ENCODE results near the gene ABLIM2. TPM values are rescaled to one million over a fixed set of nuclear protein-coding genes. Genes with fewer than 3 reads are reported as not detected.

The ABLIM2 gene
- total RNA-seq, 2 experiments from 2014 or later: 0.76 TPM; not detected in 1

DNA sequence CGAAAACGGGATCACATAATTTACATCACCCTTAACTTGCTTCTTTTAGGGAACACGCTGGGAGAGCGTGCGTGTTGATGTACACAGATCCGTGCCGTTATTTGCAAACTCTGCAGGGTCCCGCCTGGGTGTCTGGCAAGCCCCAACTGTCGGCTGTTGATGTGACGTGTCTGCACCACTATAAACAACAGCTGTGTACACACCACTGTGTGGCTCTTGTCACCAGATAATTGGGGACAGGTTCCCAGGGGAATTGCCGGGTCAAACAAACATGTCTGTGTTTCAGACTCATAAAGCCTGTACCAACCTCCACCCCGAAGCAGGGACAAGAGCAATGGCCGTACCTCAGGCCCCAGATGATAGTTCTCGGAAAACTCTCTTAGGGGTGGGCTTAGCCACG is 113.9 kb downstream of the ABLIM2 start:
- no peak overlapping the region for H3K27ac ChIP-seq (ENCODE audit: low read depth, low read length, poor library complexity, severe bottlenecking)
- no peak overlapping the region for H2AFZ ChIP-seq (ENCODE audit: low read length)
- intact Hi-C loops (cut with micrococcal nuclease; ENCODE audit: unreplicated experiment): no loop called here
- no peaks in the 10 kb centered on the region for H4K20me1 ChIP-seq (ENCODE audit: insufficient read depth, low read length)
- no TSS peak for BruUV-seq (replicated peaks)
- DNase-seq (ENCODE audit: low spot score): no peak
- no peaks in the 10 kb centered on the region for H3K9me2 ChIP-seq (ENCODE audit: insufficient read depth, low read length)
- no peak overlapping the region for H3K4me2 ChIP-seq (ENCODE audit: low read length)
- H3K4me3 ChIP-seq (ENCODE audit: low read depth, low read length, poor library complexity, severe bottlenecking): no peak overlapping the region
- ChIA-PET POLR2A (no interaction called here), CTCF (ENCODE audit: unreplicated experiment) (no interaction called here)
- TF ChIP-seq, protein P1, sequence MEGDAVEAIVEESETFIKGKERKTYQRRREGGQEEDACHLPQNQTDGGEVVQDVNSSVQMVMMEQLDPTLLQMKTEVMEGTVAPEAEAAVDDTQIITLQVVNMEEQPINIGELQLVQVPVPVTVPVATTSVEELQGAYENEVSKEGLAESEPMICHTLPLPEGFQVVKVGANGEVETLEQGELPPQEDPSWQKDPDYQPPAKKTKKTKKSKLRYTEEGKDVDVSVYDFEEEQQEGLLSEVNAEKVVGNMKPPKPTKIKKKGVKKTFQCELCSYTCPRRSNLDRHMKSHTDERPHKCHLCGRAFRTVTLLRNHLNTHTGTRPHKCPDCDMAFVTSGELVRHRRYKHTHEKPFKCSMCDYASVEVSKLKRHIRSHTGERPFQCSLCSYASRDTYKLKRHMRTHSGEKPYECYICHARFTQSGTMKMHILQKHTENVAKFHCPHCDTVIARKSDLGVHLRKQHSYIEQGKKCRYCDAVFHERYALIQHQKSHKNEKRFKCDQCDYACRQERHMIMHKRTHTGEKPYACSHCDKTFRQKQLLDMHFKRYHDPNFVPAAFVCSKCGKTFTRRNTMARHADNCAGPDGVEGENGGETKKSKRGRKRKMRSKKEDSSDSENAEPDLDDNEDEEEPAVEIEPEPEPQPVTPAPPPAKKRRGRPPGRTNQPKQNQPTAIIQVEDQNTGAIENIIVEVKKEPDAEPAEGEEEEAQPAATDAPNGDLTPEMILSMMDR (conservative IDR thresholded peaks at IDR 0.05; ENCODE audit: low read length): no peak
- no peak for TF ChIP-seq EZH2phosphoT487 (IDR thresholded peaks at IDR 0.05; ENCODE audit: borderline replicate concordance, low read depth, low read length)
- H3K36me3 ChIP-seq (ENCODE audit: insufficient read depth, low read length): no peaks in the 10 kb centered on the region
- H3K4me1 ChIP-seq (ENCODE audit: insufficient read depth, low read length, poor library complexity, severe bottlenecking): no peaks in the 10 kb centered on the region
- H3K79me2 ChIP-seq (ENCODE audit: insufficient read depth, low read depth, low read length): no peaks in the 10 kb centered on the region
- no peaks in the 10 kb centered on the region for H3K9me3 ChIP-seq (ENCODE audit: low read length)

DNA sequence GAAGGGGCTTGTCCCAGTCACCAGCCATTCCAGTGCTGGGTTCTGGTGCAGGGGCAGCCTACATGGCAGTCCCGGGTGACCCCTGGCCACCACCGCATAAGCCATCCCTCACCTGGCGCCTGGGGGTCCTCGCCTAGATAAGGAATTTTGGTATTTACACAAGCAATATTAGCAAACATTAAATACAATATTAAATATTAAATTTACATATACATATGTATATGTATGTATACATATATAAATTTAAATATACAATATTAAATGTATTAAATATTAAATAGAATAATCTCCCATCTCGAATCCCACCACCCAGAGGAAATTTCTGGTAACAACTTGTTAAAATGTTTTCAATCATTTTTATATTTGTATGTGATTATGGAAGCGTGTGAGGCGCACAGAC is 114.4 kb downstream of the ABLIM2 start:
- POLR2A ChIA-PET: no interaction called here
- Histone ChIP-seq H3K9me2 (ENCODE audit: insufficient read depth, low read length) (no peaks in the 10 kb centered on the region), H3K4me1 (ENCODE audit: insufficient read depth, low read length, poor library complexity, severe bottlenecking) (no peaks in the 10 kb centered on the region), H3K4me3 (ENCODE audit: low read depth, low read length, poor library complexity, severe bottlenecking) (no peak overlapping the region), H2AFZ (ENCODE audit: low read length) (no peak overlapping the region), H3K79me2 (ENCODE audit: insufficient read depth, low read depth, low read length) (no peaks in the 10 kb centered on the region), H3K27ac (ENCODE audit: low read depth, low read length, poor library complexity, severe bottlenecking) (no peak overlapping the region), H3K4me2 (ENCODE audit: low read length) (no peak overlapping the region), H3K9me3 (ENCODE audit: low read length) (no peaks in the 10 kb centered on the region), H4K20me1 (ENCODE audit: insufficient read depth, low read length) (no peaks in the 10 kb centered on the region), H3K36me3 (ENCODE audit: insufficient read depth, low read length) (no peaks in the 10 kb centered on the region)
- no TSS peak for BruUV-seq (replicated peaks)
- CTCF ChIA-PET (ENCODE audit: unreplicated experiment): no interaction called here
- DNase-seq (ENCODE audit: low spot score): no peak
- no peak for TF ChIP-seq EZH2phosphoT487 (IDR thresholded peaks at IDR 0.05; ENCODE audit: borderline replicate concordance, low read depth, low read length)
- TF ChIP-seq, protein P1 (conservative IDR thresholded peaks at IDR 0.05; ENCODE audit: low read length): no peak
- intact Hi-C loops (cut with micrococcal nuclease; ENCODE audit: unreplicated experiment): no loop called here

DNA sequence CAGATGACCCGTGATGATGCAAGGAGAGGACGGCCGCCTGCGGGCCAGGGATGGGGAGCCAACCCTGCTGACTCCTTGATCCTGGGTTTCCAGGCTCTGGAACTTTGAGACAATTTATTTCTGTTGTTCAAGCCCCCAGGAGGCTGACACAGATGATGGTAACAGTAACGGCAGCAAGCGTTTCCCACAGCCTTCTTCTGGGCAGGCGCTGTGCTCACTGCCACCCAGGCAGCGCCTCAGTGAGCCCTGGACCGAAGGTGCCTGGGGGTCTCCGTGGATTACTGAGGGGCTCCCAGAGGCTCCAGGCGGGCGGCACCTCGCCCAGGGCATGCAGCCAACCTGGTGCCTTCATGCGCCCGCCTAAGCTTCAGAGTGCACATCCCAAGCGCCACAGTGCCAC is 115.0 kb downstream of the ABLIM2 start:
- CTCF ChIA-PET (ENCODE audit: unreplicated experiment): no interaction called here
- Histone ChIP-seq H3K27ac (ENCODE audit: low read depth, low read length, poor library complexity, severe bottlenecking) (no peak overlapping the region), H3K4me1 (ENCODE audit: insufficient read depth, low read length, poor library complexity, severe bottlenecking) (no peaks in the 10 kb centered on the region), H3K36me3 (ENCODE audit: insufficient read depth, low read length) (no peaks in the 10 kb centered on the region), H3K4me3 (ENCODE audit: low read depth, low read length, poor library complexity, severe bottlenecking) (no peak overlapping the region), H2AFZ (ENCODE audit: low read length) (no peak overlapping the region), H4K20me1 (ENCODE audit: insufficient read depth, low read length) (no peaks in the 10 kb centered on the region), H3K4me2 (ENCODE audit: low read length) (no peak overlapping the region), H3K79me2 (ENCODE audit: insufficient read depth, low read depth, low read length) (no peaks in the 10 kb centered on the region), H3K9me2 (ENCODE audit: insufficient read depth, low read length) (no peaks in the 10 kb centered on the region), H3K9me3 (ENCODE audit: low read length) (no peaks in the 10 kb centered on the region)
- no peak for DNase-seq (ENCODE audit: low spot score)
- POLR2A ChIA-PET: no interaction called here
- BruUV-seq (replicated peaks): no TSS peak
- intact Hi-C loops (cut with micrococcal nuclease; ENCODE audit: unreplicated experiment): no loop called here
- no peak for TF ChIP-seq EZH2phosphoT487 (IDR thresholded peaks at IDR 0.05; ENCODE audit: borderline replicate concordance, low read depth, low read length)
- TF ChIP-seq, protein P1 (conservative IDR thresholded peaks at IDR 0.05; ENCODE audit: low read length): no peak
